ENCODE measurements around the gene FCSK. TPM values are rescaled to one million over a fixed set of nuclear protein-coding genes. Genes with fewer than 3 reads are reported as not detected.

FCSK gene
- total and polyA plus RNA-seq, 8 donors, result 5.8 to 92.7 (median 12.8) TPM

- no peaks in the 10 kb centered on the region for H3K27me3 ChIP-seq
- H3K9me3 ChIP-seq, result no peaks in the 10 kb centered on the region
- peaks cover 0 to 10% (median 9%) of the 10 kb centered on the region in 4 donors for H3K4me1 ChIP-seq
- no peak for DNase-seq
- H3K36me3 ChIP-seq, result peaks cover 11 to 82% (median 74%) of the 10 kb centered on the region in 4 donors
- H3K4me3 ChIP-seq, result no peak overlapping the region
- TF ChIP-seq EP300 (IDR thresholded peaks at IDR 0.05) (no peak), POLR2A (IDR thresholded peaks at IDR 0.05) (no peak), POLR2AphosphoS5 (IDR thresholded peaks at IDR 0.05) (no peak)
- TF ChIP-seq, protein P1, sequence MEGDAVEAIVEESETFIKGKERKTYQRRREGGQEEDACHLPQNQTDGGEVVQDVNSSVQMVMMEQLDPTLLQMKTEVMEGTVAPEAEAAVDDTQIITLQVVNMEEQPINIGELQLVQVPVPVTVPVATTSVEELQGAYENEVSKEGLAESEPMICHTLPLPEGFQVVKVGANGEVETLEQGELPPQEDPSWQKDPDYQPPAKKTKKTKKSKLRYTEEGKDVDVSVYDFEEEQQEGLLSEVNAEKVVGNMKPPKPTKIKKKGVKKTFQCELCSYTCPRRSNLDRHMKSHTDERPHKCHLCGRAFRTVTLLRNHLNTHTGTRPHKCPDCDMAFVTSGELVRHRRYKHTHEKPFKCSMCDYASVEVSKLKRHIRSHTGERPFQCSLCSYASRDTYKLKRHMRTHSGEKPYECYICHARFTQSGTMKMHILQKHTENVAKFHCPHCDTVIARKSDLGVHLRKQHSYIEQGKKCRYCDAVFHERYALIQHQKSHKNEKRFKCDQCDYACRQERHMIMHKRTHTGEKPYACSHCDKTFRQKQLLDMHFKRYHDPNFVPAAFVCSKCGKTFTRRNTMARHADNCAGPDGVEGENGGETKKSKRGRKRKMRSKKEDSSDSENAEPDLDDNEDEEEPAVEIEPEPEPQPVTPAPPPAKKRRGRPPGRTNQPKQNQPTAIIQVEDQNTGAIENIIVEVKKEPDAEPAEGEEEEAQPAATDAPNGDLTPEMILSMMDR (IDR thresholded peaks at IDR 0.05), result no peak
- H3K27ac ChIP-seq, result no peak overlapping the region
- WGBS, 5 donors, result 88 to 96% (median 93%) methylated on average over 19 to 21 of the region's 21 CpGs
- intact Hi-C loops (cut with DNase I; ENCODE audit: low total_unique reads), result no loop called here
These were observed 19.3 kb downstream of the FCSK start for GRCh38 chr16:70473446-70474319.

GRCh38 chr16:70474320-70475053 lies 20.1 kb downstream of the FCSK start:
- Histone ChIP-seq H3K9me3 (no peaks in the 10 kb centered on the region), H3K4me3 (no peak overlapping the region), H3K27me3 (no peaks in the 10 kb centered on the region), H3K36me3 (peaks cover 18 to 86% (median 78%) of the 10 kb centered on the region in 4 donors), H3K27ac (no peak overlapping the region), H3K4me1 (peaks cover 0 to 13% (median 10%) of the 10 kb centered on the region in 4 donors)
- no peak for DNase-seq
- intact Hi-C loops (cut with DNase I; ENCODE audit: low total_unique reads), result no loop called here
- TF ChIP-seq POLR2A (IDR thresholded peaks at IDR 0.05) (no peak), EP300 (IDR thresholded peaks at IDR 0.05) (no peak), POLR2AphosphoS5 (IDR thresholded peaks at IDR 0.05) (no peak)
- TF ChIP-seq, protein P1 (IDR thresholded peaks at IDR 0.05), result no peak
- 79 to 95% (median 94%) methylated on average over 10 to 22 of the region's 22 CpGs for WGBS, 5 donors

GRCh38 chr16:70475054-70475871 lies 20.9 kb downstream of the FCSK start:
- peaks cover 0 to 13% (median 10%) of the 10 kb centered on the region in 4 donors for H3K4me1 ChIP-seq
- no peaks in the 10 kb centered on the region for H3K9me3 ChIP-seq
- intact Hi-C loops (cut with DNase I; ENCODE audit: low total_unique reads), result no loop called here
- TF ChIP-seq, protein P1 (IDR thresholded peaks at IDR 0.05), result no peak
- no peak for TF ChIP-seq EP300 (IDR thresholded peaks at IDR 0.05)
- TF ChIP-seq POLR2A (IDR thresholded peaks at IDR 0.05), result no peak
- no peak for TF ChIP-seq POLR2AphosphoS5 (IDR thresholded peaks at IDR 0.05)
- no peak overlapping the region for H3K27ac ChIP-seq
- no peak for DNase-seq
- peaks cover 26 to 92% (median 84%) of the 10 kb centered on the region in 4 donors for H3K36me3 ChIP-seq
- H3K27me3 ChIP-seq, result no peaks in the 10 kb centered on the region
- no peak overlapping the region for H3K4me3 ChIP-seq
- WGBS, 5 donors, result 87 to 100% (median 94%) methylated on average over 1 to 24 of the region's 24 CpGs
